HCT116 (cell line): ENCODE data around the gene ZNF346.

Experiments
- CEBPB ChIP-seq: IDR thresholded peaks from 2 replicates; pipeline ENCODE4 v1.6.1; 2012; ENCODE audit warnings: low read depth
- EZH2 ChIP-seq: fragments of 200-600 bp; sonication (generic); IDR thresholded peaks from 2 replicates; pipeline ENCODE4 v1.6.1; 2017; ENCODE audit warnings: antibody characterized with exemption, mixed run types
- EZH2phosphoT487 ChIP-seq: fragments of 200-600 bp; IDR thresholded peaks from 2 replicates; pipeline ENCODE4 v1.6.1; 2018; ENCODE audit warnings: antibody characterized with exemption, borderline replicate concordance
- JUND ChIP-seq: IDR thresholded peaks from 2 replicates; pipeline ENCODE4 v1.6.1; 2012
- POLR2A ChIP-seq: IDR thresholded peaks from 2 replicates; pipeline ENCODE4 v1.7.0; 2011; ENCODE audit warnings: borderline replicate concordance; ENCODE audit not compliant: insufficient read depth, insufficient read length; ENCODE audit errors: extremely low read depth
- POLR2AphosphoS5 ChIP-seq: IDR thresholded peaks from 2 replicates; pipeline ENCODE4 v1.6.1; 2011; ENCODE audit warnings: mild to moderate bottlenecking, low read depth, low read length, moderate library complexity
- ZFX ChIP-seq: fragments of 450-650 bp; IDR thresholded peaks from 2 replicates; pipeline ENCODE4 v1.6.1; 2017
- TF ChIP-seq, protein P1 (sequence below), 3 experiments: fragments of 200-600 bp in 1 of 3; sonication (generic) in 1 of 3; IDR thresholded peaks in 2 of 3; conservative IDR thresholded peaks in 1 of 3; 2 replicates each; pipeline ENCODE4 v1.5.1; 2012 to 2017; ENCODE audit warnings: low read depth in 2 of 3, low read length in 2 of 3, antibody characterized with exemption in 1 of 3, borderline replicate concordance in 1 of 3, control low read depth in 1 of 3, mild to moderate bottlenecking in 1 of 3, mixed read lengths in 1 of 3, mixed run types in 1 of 3, moderate library complexity in 1 of 3; ENCODE audit not compliant: insufficient read depth in 1 of 3
- TF ChIP-seq, protein P2 (sequence below): IDR thresholded peaks from 2 replicates; pipeline ENCODE4 v1.6.1; 2012
- TF ChIP-seq, protein P3 (sequence below): IDR thresholded peaks from 2 replicates; pipeline ENCODE4 v1.6.1; 2012; ENCODE audit warnings: low read depth
- TF ChIP-seq, protein P4 (sequence below): IDR thresholded peaks from 2 replicates; pipeline ENCODE4 v1.6.1; 2012

DNA sequence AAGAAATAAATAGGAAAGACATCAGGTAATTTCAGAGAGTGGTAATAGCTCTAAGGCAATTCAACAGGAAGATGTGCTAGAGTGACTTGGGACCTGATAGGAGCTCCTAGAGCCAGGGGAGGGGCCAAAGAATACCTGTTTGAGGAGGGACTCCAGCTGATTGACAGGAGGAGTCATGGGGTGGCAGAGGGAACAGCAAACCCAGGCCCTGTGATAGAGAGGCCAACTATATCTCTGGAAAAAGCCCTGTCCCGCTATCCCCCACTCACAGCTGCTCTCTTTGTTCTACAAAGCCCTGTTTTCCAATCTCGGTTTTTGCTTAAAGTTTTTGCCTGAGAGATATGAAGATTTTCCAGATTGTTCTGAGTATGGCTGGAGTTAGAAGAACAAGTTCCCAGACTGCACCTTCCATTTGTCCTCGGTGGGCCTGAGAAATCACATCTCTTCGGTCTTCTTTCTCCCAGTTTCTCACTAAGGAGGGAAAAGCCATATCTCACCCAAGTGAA is 102.0 kb downstream of the ZNF346 start:
- TF ChIP-seq POLR2A (no peak), JUND (no peak), EZH2 (no peak), ZFX (no peak), EZH2phosphoT487 (no peak), POLR2AphosphoS5 (no peak), CEBPB (no peak)
- TF ChIP-seq, protein P1, sequence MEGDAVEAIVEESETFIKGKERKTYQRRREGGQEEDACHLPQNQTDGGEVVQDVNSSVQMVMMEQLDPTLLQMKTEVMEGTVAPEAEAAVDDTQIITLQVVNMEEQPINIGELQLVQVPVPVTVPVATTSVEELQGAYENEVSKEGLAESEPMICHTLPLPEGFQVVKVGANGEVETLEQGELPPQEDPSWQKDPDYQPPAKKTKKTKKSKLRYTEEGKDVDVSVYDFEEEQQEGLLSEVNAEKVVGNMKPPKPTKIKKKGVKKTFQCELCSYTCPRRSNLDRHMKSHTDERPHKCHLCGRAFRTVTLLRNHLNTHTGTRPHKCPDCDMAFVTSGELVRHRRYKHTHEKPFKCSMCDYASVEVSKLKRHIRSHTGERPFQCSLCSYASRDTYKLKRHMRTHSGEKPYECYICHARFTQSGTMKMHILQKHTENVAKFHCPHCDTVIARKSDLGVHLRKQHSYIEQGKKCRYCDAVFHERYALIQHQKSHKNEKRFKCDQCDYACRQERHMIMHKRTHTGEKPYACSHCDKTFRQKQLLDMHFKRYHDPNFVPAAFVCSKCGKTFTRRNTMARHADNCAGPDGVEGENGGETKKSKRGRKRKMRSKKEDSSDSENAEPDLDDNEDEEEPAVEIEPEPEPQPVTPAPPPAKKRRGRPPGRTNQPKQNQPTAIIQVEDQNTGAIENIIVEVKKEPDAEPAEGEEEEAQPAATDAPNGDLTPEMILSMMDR (IDR thresholded peaks at IDR 0.05 in 2 of 3, conservative IDR thresholded peaks at IDR 0.05 in 1 of 3; ENCODE audit: borderline replicate concordance in 1 of 3, insufficient read depth in 1 of 3, low read depth in 2 of 3, low read length in 2 of 3), result no peak
- TF ChIP-seq, protein P2, sequence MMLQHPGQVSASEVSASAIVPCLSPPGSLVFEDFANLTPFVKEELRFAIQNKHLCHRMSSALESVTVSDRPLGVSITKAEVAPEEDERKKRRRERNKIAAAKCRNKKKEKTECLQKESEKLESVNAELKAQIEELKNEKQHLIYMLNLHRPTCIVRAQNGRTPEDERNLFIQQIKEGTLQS, result no peak
- TF ChIP-seq, protein P3, sequence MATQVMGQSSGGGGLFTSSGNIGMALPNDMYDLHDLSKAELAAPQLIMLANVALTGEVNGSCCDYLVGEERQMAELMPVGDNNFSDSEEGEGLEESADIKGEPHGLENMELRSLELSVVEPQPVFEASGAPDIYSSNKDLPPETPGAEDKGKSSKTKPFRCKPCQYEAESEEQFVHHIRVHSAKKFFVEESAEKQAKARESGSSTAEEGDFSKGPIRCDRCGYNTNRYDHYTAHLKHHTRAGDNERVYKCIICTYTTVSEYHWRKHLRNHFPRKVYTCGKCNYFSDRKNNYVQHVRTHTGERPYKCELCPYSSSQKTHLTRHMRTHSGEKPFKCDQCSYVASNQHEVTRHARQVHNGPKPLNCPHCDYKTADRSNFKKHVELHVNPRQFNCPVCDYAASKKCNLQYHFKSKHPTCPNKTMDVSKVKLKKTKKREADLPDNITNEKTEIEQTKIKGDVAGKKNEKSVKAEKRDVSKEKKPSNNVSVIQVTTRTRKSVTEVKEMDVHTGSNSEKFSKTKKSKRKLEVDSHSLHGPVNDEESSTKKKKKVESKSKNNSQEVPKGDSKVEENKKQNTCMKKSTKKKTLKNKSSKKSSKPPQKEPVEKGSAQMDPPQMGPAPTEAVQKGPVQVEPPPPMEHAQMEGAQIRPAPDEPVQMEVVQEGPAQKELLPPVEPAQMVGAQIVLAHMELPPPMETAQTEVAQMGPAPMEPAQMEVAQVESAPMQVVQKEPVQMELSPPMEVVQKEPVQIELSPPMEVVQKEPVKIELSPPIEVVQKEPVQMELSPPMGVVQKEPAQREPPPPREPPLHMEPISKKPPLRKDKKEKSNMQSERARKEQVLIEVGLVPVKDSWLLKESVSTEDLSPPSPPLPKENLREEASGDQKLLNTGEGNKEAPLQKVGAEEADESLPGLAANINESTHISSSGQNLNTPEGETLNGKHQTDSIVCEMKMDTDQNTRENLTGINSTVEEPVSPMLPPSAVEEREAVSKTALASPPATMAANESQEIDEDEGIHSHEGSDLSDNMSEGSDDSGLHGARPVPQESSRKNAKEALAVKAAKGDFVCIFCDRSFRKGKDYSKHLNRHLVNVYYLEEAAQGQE, result no peak
- TF ChIP-seq, protein P4, sequence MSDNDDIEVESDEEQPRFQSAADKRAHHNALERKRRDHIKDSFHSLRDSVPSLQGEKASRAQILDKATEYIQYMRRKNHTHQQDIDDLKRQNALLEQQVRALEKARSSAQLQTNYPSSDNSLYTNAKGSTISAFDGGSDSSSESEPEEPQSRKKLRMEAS, result no peak
